H1 (cell line): ENCODE measurements around the gene NUP210. TPM values are rescaled to one million over a fixed set of nuclear protein-coding genes. Genes with fewer than 3 reads are reported as not detected.

Experiments used
- CTCF ChIA-PET: fragments of 300-600 bp; sonication (Branson Sonifier 250); formaldehyde crosslinking; loops from one replicate; lab custom pipeline; 2021; ENCODE audit not compliant: partially characterized antibody; lab: Charles Lee
- POLR2A ChIA-PET: fragments of 300-600 bp; sonication (Branson Sonifier 250); formaldehyde crosslinking; loops from one replicate; lab custom pipeline; 2021; ENCODE audit warnings: inconsistent platforms; ENCODE audit not compliant: partially characterized antibody; lab: Charles Lee
- DNase-seq, 2 experiments: peaks; one replicate each; pipeline versions ENCODE4 v3.0.0 to v3.0.0-alpha.2; 2010 to 2022; ENCODE audit warnings: low spot score in 2 of 2, low read depth in 1 of 2, mixed read lengths in 1 of 2
- FAIRE-seq: peaks from 2 replicates; lab custom pipeline; 2011; peaks lifted over from hg19 to GRCh38; lab: Jason Lieb, UNC
- H2AFZ ChIP-seq: 2 replicates; pipeline ENCODE4 v1.8.1; 2012; ENCODE audit warnings: low read length, inconsistent platforms
- H2AK5ac ChIP-seq: 2 replicates; pipeline ENCODE4 v1.6.1; 2013; ENCODE audit warnings: low read depth, low read length
- H2BK120ac ChIP-seq: replicated peaks from 2 replicates; pipeline ENCODE3; 2013; ENCODE audit warnings: low read depth, low read length, inconsistent platforms
- H2BK12ac ChIP-seq: 2 replicates; pipeline ENCODE4 v1.6.1; 2013; ENCODE audit warnings: low read depth, low read length
- H2BK15ac ChIP-seq: 2 replicates; pipeline ENCODE4 v1.6.1; 2013; ENCODE audit warnings: low read length
- H2BK20ac ChIP-seq: 2 replicates; pipeline ENCODE4 v1.6.1; 2013; ENCODE audit warnings: low read length
- H2BK5ac ChIP-seq: 2 replicates; pipeline ENCODE4 v1.6.1; 2013; ENCODE audit warnings: low read depth, low read length
- H3K14ac ChIP-seq: 2 replicates; pipeline ENCODE4 v1.6.1; 2013; ENCODE audit warnings: inconsistent platforms; ENCODE audit not compliant: insufficient read length
- H3K18ac ChIP-seq: 2 replicates; pipeline ENCODE4 v1.6.1; 2013; ENCODE audit warnings: low read length; ENCODE audit errors: extremely low read depth
- H3K23ac ChIP-seq: 2 replicates; pipeline ENCODE4 v1.6.1; 2013; ENCODE audit warnings: inconsistent platforms; ENCODE audit not compliant: insufficient read length
- H3K23me2 ChIP-seq: 2 replicates; pipeline ENCODE4 v1.6.1; 2013; ENCODE audit warnings: low read depth, low read length
- H3K27ac ChIP-seq: 2 replicates; pipeline ENCODE4 v1.6.1; 2011; ENCODE audit warnings: low read depth, low read length, inconsistent platforms
- H3K27me3 ChIP-seq, 4 experiments: replicated peaks in 1 of 4; 1 replicate in 1 of 4; 2 replicates in 3 of 4; pipeline versions ENCODE4 v1.6.1 to v1.8.1; 2011 to 2013; ENCODE audit warnings: low read length in 3 of 4, mild to moderate bottlenecking in 3 of 4, inconsistent platforms in 2 of 4, mixed read lengths in 2 of 4, moderate library complexity in 1 of 4; ENCODE audit not compliant: control insufficient read depth in 3 of 4, insufficient read depth in 3 of 4; ENCODE audit errors: extremely low read depth in 1 of 4
- H3K36me3 ChIP-seq, 4 experiments: 2 replicates each; pipeline versions ENCODE4 v1.6.1 to v1.8.1; 2011 to 2013; ENCODE audit warnings: mild to moderate bottlenecking in 4 of 4, low read length in 3 of 4, moderate library complexity in 2 of 4, control low read depth in 1 of 4, inconsistent platforms in 1 of 4; ENCODE audit not compliant: insufficient read depth in 4 of 4, control insufficient read depth in 2 of 4
- H3K4ac ChIP-seq: replicated peaks from 2 replicates; pipeline ENCODE3; 2013; ENCODE audit warnings: low read length, low read depth, mixed read lengths, inconsistent platforms; ENCODE audit not compliant: insufficient read length
- H3K4me1 ChIP-seq, 4 experiments: replicated peaks in 1 of 4; 1 replicate in 1 of 4; 2 replicates in 3 of 4; pipeline versions ENCODE4 v1.6.1 to v1.8.1; 2011 to 2013; ENCODE audit warnings: low read length in 3 of 4, inconsistent platforms in 2 of 4, mixed read lengths in 1 of 4; ENCODE audit not compliant: insufficient read depth in 4 of 4, control insufficient read depth in 3 of 4
- H3K4me2 ChIP-seq, 2 experiments: 2 replicates each; pipeline versions ENCODE4 v1.6.1 to v1.8.1; 2011 to 2013; ENCODE audit warnings: low read depth in 2 of 2, low read length in 2 of 2, control low read depth in 1 of 2, inconsistent platforms in 1 of 2, mild to moderate bottlenecking in 1 of 2; ENCODE audit not compliant: insufficient read depth in 1 of 2
- H3K4me3 ChIP-seq, 4 experiments: fragments of 200-600, 300-600 bp in 1 of 4; sonication (generic), shearing (Covaris generic), sonication (Bioruptor Twin) in 1 of 4; 2 replicates each; pipeline versions ENCODE4 v1.5.1 to v1.8.1; 2011 to 2016; ENCODE audit warnings: low read length in 4 of 4, low read depth in 3 of 4, control low read depth in 2 of 4, inconsistent platforms in 2 of 4, mild to moderate bottlenecking in 2 of 4, mixed read lengths in 1 of 4, moderate library complexity in 1 of 4; ENCODE audit not compliant: insufficient read depth in 2 of 4; ENCODE audit errors: extremely low read depth in 1 of 4
- H3K56ac ChIP-seq: replicated peaks from 2 replicates; pipeline ENCODE3; 2013; ENCODE audit warnings: low read depth, mild to moderate bottlenecking, mixed read lengths, low read length, inconsistent platforms; ENCODE audit not compliant: insufficient read length
- H3K79me1 ChIP-seq: 2 replicates; pipeline ENCODE4 v1.6.1; 2013; ENCODE audit warnings: low read depth, low read length, control low read depth
- H3K79me2 ChIP-seq, 2 experiments: 2 replicates each; pipeline versions ENCODE4 v1.6.1 to v1.8.1; 2012 to 2013; ENCODE audit warnings: low read length in 2 of 2, mild to moderate bottlenecking in 2 of 2, inconsistent platforms in 1 of 2; ENCODE audit not compliant: insufficient read depth in 2 of 2, control insufficient read depth in 1 of 2
- H3K9ac ChIP-seq, 4 experiments: replicated peaks in 1 of 4; 1 replicate in 1 of 4; 2 replicates in 3 of 4; pipeline versions ENCODE4 v1.6.1 to v1.8.1; 2011 to 2013; ENCODE audit warnings: low read depth in 3 of 4, low read length in 3 of 4, control low read depth in 2 of 4, mild to moderate bottlenecking in 2 of 4, moderate library complexity in 2 of 4, inconsistent platforms in 1 of 4; ENCODE audit errors: extremely low read depth in 1 of 4
- H3K9me3 ChIP-seq, 2 experiments: 2 replicates each; pipeline versions ENCODE4 v1.6.1 to v1.8.1; 2012 to 2013; ENCODE audit warnings: mild to moderate bottlenecking in 2 of 2, moderate library complexity in 2 of 2, control low read depth in 1 of 2, inconsistent platforms in 1 of 2, low read depth in 1 of 2, low read length in 1 of 2, mixed read lengths in 1 of 2; ENCODE audit not compliant: insufficient read depth in 2 of 2
- H4K20me1 ChIP-seq, 2 experiments: replicated peaks in 1 of 2; 2 replicates each; pipeline versions ENCODE3 to v1.8.1; 2011 to 2013; ENCODE audit warnings: inconsistent platforms in 2 of 2, low read length in 2 of 2, mild to moderate bottlenecking in 1 of 2; ENCODE audit not compliant: insufficient read depth in 2 of 2, control insufficient read depth in 1 of 2
- H4K5ac ChIP-seq: 2 replicates; pipeline ENCODE4 v1.6.1; 2013; ENCODE audit warnings: low read length, low read depth, mixed read lengths, inconsistent platforms; ENCODE audit not compliant: insufficient read length
- H4K8ac ChIP-seq: 2 replicates; pipeline ENCODE4 v1.8.0; 2013; ENCODE audit warnings: mild to moderate bottlenecking, moderate library complexity, low read length, inconsistent platforms; ENCODE audit not compliant: insufficient read depth; ENCODE audit errors: extremely low read depth
- H4K91ac ChIP-seq: replicated peaks from 2 replicates; pipeline ENCODE3; 2013; ENCODE audit warnings: low read length, mixed read lengths, inconsistent platforms; ENCODE audit not compliant: insufficient read length
- CBX5 ChIP-seq: fragments of 300-800, 300-1000 bp; sonication (generic); IDR thresholded peaks from 2 replicates; pipeline ENCODE4 v1.7.1; 2016; ENCODE audit warnings: antibody characterized with exemption, low read length, low read depth
- JUN ChIP-seq: IDR thresholded peaks from 2 replicates; pipeline ENCODE4 v1.6.1; 2011; ENCODE audit warnings: low read depth, mild to moderate bottlenecking, improper control_type of control experiment, low read length
- KDM4A ChIP-seq: IDR thresholded peaks from one replicate; pipeline ENCODE4 v1.7.1; 2012; ENCODE audit warnings: low read depth, mild to moderate bottlenecking, moderate library complexity, low read length, inconsistent platforms; ENCODE audit not compliant: severe bottlenecking
- KDM5A ChIP-seq: fragments of 200-600 bp; IDR thresholded peaks from 2 replicates; pipeline ENCODE4 v1.7.1; 2012; ENCODE audit warnings: mild to moderate bottlenecking, low read length, inconsistent platforms, mixed read lengths
- MAFK ChIP-seq: IDR thresholded peaks from 2 replicates; pipeline ENCODE4 v1.6.1; 2012; ENCODE audit warnings: low read depth, mild to moderate bottlenecking, improper control_type of control experiment, low read length
- MAX ChIP-seq: IDR thresholded peaks from 2 replicates; pipeline ENCODE4 v1.6.1; 2012; ENCODE audit warnings: inconsistent platforms
- NRF1 ChIP-seq: IDR thresholded peaks from 2 replicates; pipeline ENCODE4 v1.6.1; 2011; ENCODE audit warnings: mild to moderate bottlenecking, low read depth, low read length, improper control_type of control experiment
- PHF8 ChIP-seq: fragments of 200-600 bp; sonication (generic); conservative IDR thresholded peaks from 2 replicates; pipeline ENCODE4 v1.7.1; 2012; ENCODE audit warnings: low read depth, mild to moderate bottlenecking, inconsistent platforms, low read length, moderate library complexity
- POU5F1 ChIP-seq: IDR thresholded peaks from 2 replicates; pipeline ENCODE4 v1.6.1; 2011; ENCODE audit warnings: low read depth, mild to moderate bottlenecking, low read length, moderate library complexity
- RFX5 ChIP-seq: IDR thresholded peaks from 2 replicates; pipeline ENCODE4 v1.6.1; 2011; ENCODE audit warnings: low read depth, low read length, improper control_type of control experiment, borderline replicate concordance
- SAP30 ChIP-seq: fragments of 300-600 bp; sonication (generic); IDR thresholded peaks from 2 replicates; pipeline ENCODE4 v1.7.1; 2012; ENCODE audit warnings: low read length, moderate library complexity, mild to moderate bottlenecking, inconsistent platforms; ENCODE audit not compliant: insufficient read depth, insufficient replicate concordance
- SP4 ChIP-seq: IDR thresholded peaks from 2 replicates; pipeline ENCODE4 v1.6.1; 2012; ENCODE audit warnings: low read length, inconsistent platforms
- TEAD4 ChIP-seq: IDR thresholded peaks from 2 replicates; pipeline ENCODE4 v1.6.1; 2012; ENCODE audit warnings: low read depth, low read length, inconsistent platforms, mixed read lengths
- ZNF274 ChIP-seq: IDR thresholded peaks from 2 replicates; pipeline ENCODE4 v1.7.0; 2012; ENCODE audit warnings: low read length, borderline replicate concordance; ENCODE audit errors: extremely low read depth
- WGBS, 2 experiments: shearing (Covaris generic) in 1 of 2; methylation state at CpG; one replicate each; pipeline versions ENCODE4 v1.1.6 to v1.1.7; 2013 to 2015; ENCODE audit warnings: low lambda C conversion rate in 2 of 2, mixed read lengths in 2 of 2, inconsistent platforms in 1 of 2, low coverage in 1 of 2, missing lambda C conversion rate in 1 of 2; ENCODE audit not compliant: insufficient replicate concordance in 2 of 2, insufficient coverage in 1 of 2, insufficient read length in 1 of 2; ENCODE audit errors: extremely low coverage in 1 of 2, missing lambda C conversion rate in 1 of 2; 5-methylcytosine and 5-hydroxymethylcytosine counted together
- polyA plus RNA-seq, 7 experiments: library from polyadenylated mRNA; depleted of rRNA in 3 of 7; stranded (reverse) in 5 of 7; unstranded in 2 of 7; fragments of >200 nt in 5 of 7; fragments of 200-250 nt in 2 of 7; gene quantifications; 1 replicate in 5 of 7; 2 replicates in 1 of 7; 4 replicates in 1 of 7; pipeline versions ENCODE4 v1.2.1 to v1.2.3, GENCODE V29; 2011 to 2013; ENCODE audit warnings: missing spikeins in 2 of 7, mixed read lengths in 2 of 7
- total RNA-seq: library from RNA; stranded (reverse); fragmentation: NEBNext Ultra II Directional; extraction: Animal tissue kit (Norgen Biotek cat#: 25700); gene quantifications from 2 replicates; pipeline ENCODE4 v1.2.1, GENCODE V29; 2021

The NUP210 gene
- total and polyA plus RNA-seq, 2 of the 8 experiments (the other 6 are each of a cell fraction or from before 2014, with no cell fraction given), result 51.0 to 53.7 TPM

- H2BK12ac ChIP-seq, result no peak overlapping the region
- POLR2A ChIA-PET, result no interaction called here
- H3K4me1 ChIP-seq, result peaks cover 0 to 2% (median under 1%) of the 10 kb centered on the region in 4 experiments; a peak in 1 of 7 replicates
- H3K18ac ChIP-seq, result no peak overlapping the region
- H3K23me2 ChIP-seq, result no peaks in the 10 kb centered on the region
- H3K9ac ChIP-seq, result no peak overlapping the region
- H2BK15ac ChIP-seq, result no peak overlapping the region
- no peaks in the 10 kb centered on the region for H3K36me3 ChIP-seq
- H3K4me2 ChIP-seq, result no peak overlapping the region
- H2AFZ ChIP-seq, result no peak overlapping the region
- no peak overlapping the region for H3K4ac ChIP-seq
- 92% methylated on average over 5 of the region's 5 CpGs; no CpG with 5 or more reads in 1 of the 2 experiments for WGBS, 2 experiments
- H3K23ac ChIP-seq, result no peak overlapping the region
- no peak overlapping the region for H4K8ac ChIP-seq
- CTCF ChIA-PET, result interaction anchor here (1.1 to 1.8 kb wide), 4 partner anchors 9 to 122 kb away, joined by 3 to 7 read pairs (median 4); no protein-coding TSS in a partner anchor
- no peaks in the 10 kb centered on the region for H3K9me3 ChIP-seq
- no peak overlapping the region for H2AK5ac ChIP-seq
- FAIRE-seq (no peak), DNase-seq (no peak)
- no peak overlapping the region for H3K14ac ChIP-seq
- H3K27me3 ChIP-seq, result no peaks in the 10 kb centered on the region
- H4K5ac ChIP-seq, result no peak overlapping the region
- no peak overlapping the region for H3K56ac ChIP-seq
- H3K79me1 ChIP-seq, result no peaks in the 10 kb centered on the region
- H3K4me3 ChIP-seq, result no peak overlapping the region
- H2BK5ac ChIP-seq, result no peak overlapping the region
- no peak overlapping the region for H3K27ac ChIP-seq
- no peak overlapping the region for H2BK120ac ChIP-seq
- H3K79me2 ChIP-seq, result no peaks in the 10 kb centered on the region
- no peak overlapping the region for H2BK20ac ChIP-seq
- H4K91ac ChIP-seq, result no peak overlapping the region
- peaks cover 0 to 1% of the 10 kb centered on the region in 2 experiments for H4K20me1 ChIP-seq
- TF ChIP-seq KDM5A (no peak), MAX (no peak), SP4 (no peak), KDM4A (no peak), JUN (no peak), SAP30 (no peak), TEAD4 (no peak), RFX5 (no peak), POU5F1 (no peak), MAFK (no peak), PHF8 (no peak), ZNF274 (no peak), CBX5 (no peak), NRF1 (no peak)
Measured at GRCh38 chr3:13269711-13270378, 150.3 kb downstream of the NUP210 start.
